ENCODE measurements around the gene CHI3L1.

DNA sequence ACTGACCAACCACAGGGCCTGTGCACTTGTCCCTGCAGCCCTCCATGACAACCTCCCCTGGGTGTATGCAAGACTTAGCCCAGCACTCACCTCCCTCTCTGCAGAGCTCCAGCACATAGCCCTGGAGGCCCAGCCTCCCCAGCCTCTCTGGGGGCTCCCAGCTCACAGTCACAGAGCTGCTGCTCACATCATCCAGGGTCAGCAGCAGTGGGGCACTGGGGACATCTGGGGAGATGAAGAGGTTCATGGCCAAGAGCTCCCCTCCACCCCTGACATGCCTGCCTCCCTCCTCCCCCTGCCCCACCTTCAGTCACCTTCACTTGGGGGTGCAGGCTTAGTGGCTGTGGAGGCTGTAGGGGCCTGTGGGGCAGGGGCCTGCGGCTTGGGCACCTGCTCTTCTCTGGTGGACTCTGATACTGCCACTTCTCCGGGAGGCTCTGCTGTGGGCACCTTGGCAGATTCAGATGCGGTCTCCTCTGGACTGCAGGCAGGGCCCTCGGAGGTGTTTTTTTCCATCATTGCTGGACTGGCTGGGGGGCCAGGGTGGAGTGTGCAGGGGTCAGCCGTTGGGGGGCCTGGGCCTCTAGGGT is 11.2 kb downstream of the CHI3L1 start, which contains the start of gene MYBPH:
- TF ChIP-seq POLR2AphosphoS5 (IDR thresholded peaks at IDR 0.05; ENCODE audit: low read depth, low read length) (no peak), TAF1 (IDR thresholded peaks at IDR 0.05; ENCODE audit: borderline replicate concordance, insufficient read depth, low read length) (no peak)

Measured in PFSK-1 (cell line).